CD14-positive monocyte (primary cell): ENCODE data around the gene OLFM2. TPM values are rescaled to one million over a fixed set of nuclear protein-coding genes. Genes with fewer than 3 reads are reported as not detected.

Source experiments
- DNase-seq, 3 donors: peaks; one replicate each; pipeline ENCODE4 v3.0.0-alpha.2; 2011 to 2022
- H2AFZ ChIP-seq: 2 replicates; pipeline ENCODE4 v1.6.0; 2012; ENCODE audit warnings: mild to moderate bottlenecking, low read depth, low read length, inconsistent platforms; ENCODE audit not compliant: insufficient read depth, poor library complexity, severe bottlenecking
- H3K27ac ChIP-seq, 2 donors: 1 replicate in 1 of 2; 2 replicates in 1 of 2; pipeline ENCODE4 v1.5.1; 2012 to 2013; ENCODE audit warnings: low read length in 2 of 2, control low read depth in 1 of 2, inconsistent platforms in 1 of 2, low read depth in 1 of 2, mild to moderate bottlenecking in 1 of 2
- H3K27me3 ChIP-seq, 2 donors: one replicate each; pipeline versions ENCODE4 v1.6.0 to v1.6.1; 2011 to 2013; ENCODE audit warnings: low read length in 2 of 2; ENCODE audit not compliant: control insufficient read depth in 2 of 2, insufficient read depth in 2 of 2
- H3K36me3 ChIP-seq, 2 donors: replicated peaks in 1 of 2; 1 replicate in 1 of 2; 2 replicates in 1 of 2; pipeline versions ENCODE4 v1.5.1 to v1.6.1; 2012 to 2013; ENCODE audit warnings: low read length in 2 of 2, control low read depth in 1 of 2, inconsistent platforms in 1 of 2, mild to moderate bottlenecking in 1 of 2; ENCODE audit not compliant: insufficient read depth in 2 of 2, control insufficient read depth in 1 of 2
- H3K4me1 ChIP-seq, 2 donors: 1 replicate in 1 of 2; 2 replicates in 1 of 2; pipeline versions ENCODE4 v1.5.1 to v1.6.1; 2012 to 2013; ENCODE audit warnings: low read length in 2 of 2, control low read depth in 1 of 2, inconsistent platforms in 1 of 2, mild to moderate bottlenecking in 1 of 2, moderate library complexity in 1 of 2; ENCODE audit not compliant: insufficient read depth in 2 of 2, control insufficient read depth in 1 of 2
- H3K4me2 ChIP-seq: replicated peaks from 2 replicates; pipeline ENCODE3; 2012; ENCODE audit warnings: low read length, moderate library complexity, mild to moderate bottlenecking; ENCODE audit not compliant: poor library complexity, severe bottlenecking; ENCODE audit errors: extremely low read depth
- H3K4me3 ChIP-seq, 3 experiments: fragments of 200-600 bp in 1 of 3; sonication (generic) in 1 of 3; replicated peaks in 1 of 3; 1 replicate in 2 of 3; 2 replicates in 1 of 3; pipeline ENCODE4 v1.5.1; 2011 to 2013; ENCODE audit warnings: low read length in 3 of 3, mild to moderate bottlenecking in 3 of 3, control low read depth in 2 of 3, low read depth in 2 of 3, inconsistent platforms in 1 of 3, moderate library complexity in 1 of 3
- H3K79me2 ChIP-seq: 2 replicates; pipeline ENCODE4 v1.6.0; 2012; ENCODE audit warnings: mild to moderate bottlenecking, control low read depth, inconsistent platforms, low read length, moderate library complexity; ENCODE audit not compliant: insufficient read depth
- H3K9ac ChIP-seq: 2 replicates; pipeline ENCODE4 v1.6.0; 2017; ENCODE audit warnings: low read length, mild to moderate bottlenecking; ENCODE audit not compliant: insufficient read depth, poor library complexity, severe bottlenecking
- H3K9me3 ChIP-seq, 2 donors: replicated peaks in 1 of 2; 1 replicate in 1 of 2; 2 replicates in 1 of 2; pipeline versions ENCODE4 v1.5.1 to v1.6.1; 2012 to 2013; ENCODE audit warnings: low read length in 2 of 2, control low read depth in 1 of 2; ENCODE audit not compliant: control insufficient read depth in 1 of 2, insufficient read depth in 1 of 2
- H4K20me1 ChIP-seq: 2 replicates; pipeline ENCODE4 v1.6.0; 2012; ENCODE audit warnings: mild to moderate bottlenecking, low read length, control low read depth, moderate library complexity; ENCODE audit not compliant: insufficient read depth
- H3K27ac Mint-ChIP-seq, 7 donors: one replicate each; pipeline ENCODE4 v1.8.0; 2020; ENCODE audit warnings: mild to moderate bottlenecking in 7 of 7, mixed read lengths in 7 of 7, moderate library complexity in 6 of 7, inconsistent platforms in 2 of 7
- H3K27me3 Mint-ChIP-seq, 3 donors: one replicate each; pipeline ENCODE4 v1.8.0; 2021 to 2022; ENCODE audit warnings: low read depth in 3 of 3, mild to moderate bottlenecking in 3 of 3, mixed read lengths in 3 of 3, moderate library complexity in 3 of 3, inconsistent platforms in 1 of 3
- H3K36me3 Mint-ChIP-seq, 2 donors: one replicate each; pipeline ENCODE4 v1.8.0; 2020; ENCODE audit warnings: mixed read lengths in 2 of 2, inconsistent platforms in 1 of 2, mild to moderate bottlenecking in 1 of 2
- H3K4me1 Mint-ChIP-seq: one replicate; pipeline ENCODE4 v1.8.0; 2020; ENCODE audit warnings: mild to moderate bottlenecking, mixed read lengths
- H3K4me3 Mint-ChIP-seq, 2 donors: one replicate each; pipeline ENCODE4 v1.8.0; 2020; ENCODE audit warnings: mild to moderate bottlenecking in 2 of 2, mixed read lengths in 2 of 2, moderate library complexity in 1 of 2
- H3K9me3 Mint-ChIP-seq, 7 donors: one replicate each; pipeline ENCODE4 v1.8.0; 2020 to 2022; ENCODE audit warnings: mixed read lengths in 7 of 7, mild to moderate bottlenecking in 6 of 7, moderate library complexity in 6 of 7, inconsistent platforms in 2 of 7
- CTCF ChIP-seq: fragments of 200-600 bp; IDR thresholded peaks from one replicate; pipeline ENCODE4 v1.8.0; 2022; ENCODE audit warnings: antibody characterized with exemption, mild to moderate bottlenecking
- WGBS: methylation state at CpG from one replicate; pipeline ENCODE4 v1.1.5; 2013; ENCODE audit warnings: missing lambda C conversion rate; ENCODE audit not compliant: insufficient coverage; 5-methylcytosine and 5-hydroxymethylcytosine counted together
- intact Hi-C, 2 donors: fragments of 100-400 bp; cut with micrococcal nuclease; formaldehyde crosslinking; loops; one replicate each; pipeline versions ENCODE4 v1.15.0 to v1.15.1; 2023
- polyA plus RNA-seq, 3 donors: library from polyadenylated mRNA; depleted of rRNA in 1 of 3; unstranded in 2 of 3; stranded (reverse) in 1 of 3; fragments of 300-500 nt in 2 of 3; fragments of >200 nt in 1 of 3; fragmentation: Illumina TruSeq in 2 of 3; gene quantifications; 1 replicate in 2 of 3; 2 replicates in 1 of 3; pipeline ENCODE4 v1.2.3, GENCODE V29; 2012 to 2021

The OLFM2 gene
- polyA plus RNA-seq, 3 donors, result not detected

- Mint-ChIP-seq H3K4me1 (no peaks in the 10 kb centered on the region), H3K27ac (no peak overlapping the region), H3K27me3 (peaks cover 0 to 8% (median 2%) of the 10 kb centered on the region in 3 donors), H3K36me3 (no peaks in the 10 kb centered on the region), H3K4me3 (no peak overlapping the region), H3K9me3 (peaks cover 0 to 3% (median 2%) of the 10 kb centered on the region in 7 donors)
- no peak overlapping the region for H3K4me2 ChIP-seq
- no peaks in the 10 kb centered on the region for H4K20me1 ChIP-seq
- no peaks in the 10 kb centered on the region for H3K27me3 ChIP-seq
- H3K27ac ChIP-seq, result no peak overlapping the region
- intact Hi-C loops, result no loop called here
- no peaks in the 10 kb centered on the region for H3K36me3 ChIP-seq
- no peak overlapping the region for H3K9ac ChIP-seq
- no peaks in the 10 kb centered on the region for H3K4me1 ChIP-seq
- 82% methylated on average over 5 of the region's 5 CpGs for WGBS
- no peaks in the 10 kb centered on the region for H3K79me2 ChIP-seq
- no peak for TF ChIP-seq CTCF
- H2AFZ ChIP-seq, result no peak overlapping the region
- H3K9me3 ChIP-seq, result no peaks in the 10 kb centered on the region
- no peak for DNase-seq
- H3K4me3 ChIP-seq, result no peak overlapping the region
Measured at GRCh38 chr19:9875796-9876195, 60.5 kb downstream of the OLFM2 start.

- Histone ChIP-seq H2AFZ (no peak overlapping the region), H3K27ac (no peak overlapping the region), H4K20me1 (no peaks in the 10 kb centered on the region), H3K36me3 (no peaks in the 10 kb centered on the region), H3K9ac (no peak overlapping the region), H3K4me2 (no peak overlapping the region), H3K9me3 (no peaks in the 10 kb centered on the region), H3K79me2 (no peaks in the 10 kb centered on the region), H3K27me3 (no peaks in the 10 kb centered on the region), H3K4me1 (no peaks in the 10 kb centered on the region), H3K4me3 (no peak overlapping the region)
- Mint-ChIP-seq H3K36me3 (no peaks in the 10 kb centered on the region), H3K27me3 (peaks cover 0 to 11% (median 2%) of the 10 kb centered on the region in 3 donors), H3K27ac (no peak overlapping the region), H3K4me3 (no peak overlapping the region), H3K9me3 (peaks cover 0 to 3% (median 2%) of the 10 kb centered on the region in 7 donors), H3K4me1 (no peaks in the 10 kb centered on the region)
- WGBS, result 50% methylated on average over 2 of the region's 13 CpGs
- no peak for TF ChIP-seq CTCF
- intact Hi-C loops, result no loop called here
- DNase-seq, result no peak
Measured at GRCh38 chr19:9875031-9875627, 61.2 kb downstream of the OLFM2 start.
